GM18870 (cell line): ENCODE measurements around the gene SEC14L2.
"Not testable (repeated sequence)": the region's sequence is repeated elsewhere in the genome, so short reads cannot be mapped to it uniquely, and the experiment has no call there.

Experiments used
- ATAC-seq: cut with Tn5 transposase; IDR thresholded peaks from one replicate; pipeline ENCODE4 v1.9.1; 2021; ENCODE audit warnings: moderate library complexity; ENCODE audit not compliant: unreplicated experiment

The SEC14L2 gene

GRCh38 chr22:30373331-30374325 lies 23.2 kb upstream of the SEC14L2 start:
- ATAC-seq: no peak

- no peak for ATAC-seq
Observed at GRCh38 chr22:30375312-30375849, 21.4 kb upstream of the SEC14L2 start.

GRCh38 chr22:30380011-30380410 lies 16.8 kb upstream of the SEC14L2 start:
- no peak for ATAC-seq

- no peak for ATAC-seq
Observed at GRCh38 chr22:30381264-30381663, 15.6 kb upstream of the SEC14L2 start.

- ATAC-seq: no peak
Observed at GRCh38 chr22:30382340-30382739, 14.5 kb upstream of the SEC14L2 start.

GRCh38 chr22:30383061-30383460 lies 13.8 kb upstream of the SEC14L2 start:
- no peak for ATAC-seq

GRCh38 chr22:30385942-30386341 lies 10.9 kb upstream of the SEC14L2 start:
- ATAC-seq: no peak

- ATAC-seq: no peak
Observed at GRCh38 chr22:30386608-30386959, 10.2 kb upstream of the SEC14L2 start.

GRCh38 chr22:30386960-30387827 lies 9.6 kb upstream of the SEC14L2 start, which contains the start of gene RNF215:
Gene RNF215 (minus strand): TSS chr22:30387411. CDS start chr22:30387313, 98 bp downstream.
- no peak for ATAC-seq

- no peak for ATAC-seq
Observed at GRCh38 chr22:30390974-30391691, 5.7 kb upstream of the SEC14L2 start.

- ATAC-seq: no peak
Observed at GRCh38 chr22:30392661-30393321, 4.0 kb upstream of the SEC14L2 start.

GRCh38 chr22:30393322-30393680 lies 3.5 kb upstream of the SEC14L2 start:
- no peak for ATAC-seq

- no peak for ATAC-seq
Observed at GRCh38 chr22:30393885-30394284, 2.9 kb upstream of the SEC14L2 start.

- ATAC-seq: no peak
Observed at GRCh38 chr22:30397656-30398635, 1.1 kb downstream of the SEC14L2 start.

- no peak for ATAC-seq
Observed at GRCh38 chr22:30398685-30399680, 2.2 kb downstream of the SEC14L2 start.

GRCh38 chr22:30399718-30400117 lies 2.9 kb downstream of the SEC14L2 start:
- ATAC-seq: no peak

- ATAC-seq: no peak
Observed at GRCh38 chr22:30400159-30400558, 3.3 kb downstream of the SEC14L2 start.

GRCh38 chr22:30401024-30401423 lies 4.2 kb downstream of the SEC14L2 start:
- ATAC-seq: not testable (repeated sequence)
